ENCODE results near the gene PREPL. TPM values are rescaled to one million over a fixed set of nuclear protein-coding genes. Genes with fewer than 3 reads are reported as not detected.

PREPL gene
- total RNA-seq, 4 donors from 2014 or later, result 29.2 to 55.9 (median 32.4) TPM

GRCh38 chr2:44296653-44297052, 64.6 kb downstream of the PREPL start:
- Histone ChIP-seq H3K9me3 (no peaks in the 10 kb centered on the region), H3K36me3 (no peaks in the 10 kb centered on the region), H3K4me3 (no peak overlapping the region), H3K27ac (no peak overlapping the region), H3K4me1 (peaks cover 0 to 6% (median 3%) of the 10 kb centered on the region in 4 donors), H3K27me3 (no peaks in the 10 kb centered on the region)
- in situ Hi-C loops (cut with MboI; ENCODE audit: low pct_ligation_motif_present in 1 of 4, low pct_unique_long_range_greater_than_20kb in 1 of 4, low sequenced_read_pairs in 3 of 4) (loop anchor here (10.0 to 25.0 kb wide), 2 partner anchors 209 to 212 kb away; no protein-coding TSS in a partner anchor), intact Hi-C loops (cut with DNase I; ENCODE audit: low total_unique reads) (no loop called here)
- DNase-seq, result no peak
- no peak for TF ChIP-seq CTCF (IDR thresholded peaks at IDR 0.05)
- 85% methylated on average over 5 of the region's 5 CpGs; no CpG with 5 or more reads in 1 of the 2 donors for WGBS, 2 donors (ENCODE audit: low coverage in 1 of 2)

GRCh38 chr2:44295633-44296359, 65.5 kb downstream of the PREPL start:
- TF ChIP-seq EP300 (IDR thresholded peaks at IDR 0.05; ENCODE audit: low read depth) (no peak), CTCF (IDR thresholded peaks at IDR 0.05) (no peak), POLR2A (IDR thresholded peaks at IDR 0.05) (no peak), POLR2AphosphoS5 (IDR thresholded peaks at IDR 0.05) (no peak)
- H3K36me3 ChIP-seq, result no peaks in the 10 kb centered on the region
- in situ Hi-C loops (cut with MboI; ENCODE audit: low pct_ligation_motif_present in 1 of 4, low pct_unique_long_range_greater_than_20kb in 1 of 4, low sequenced_read_pairs in 3 of 4), result loop anchor here (10.0 to 25.0 kb wide), 2 partner anchors 208 to 211 kb away; no protein-coding TSS in a partner anchor
- H3K4me3 ChIP-seq, result no peak overlapping the region
- no peaks in the 10 kb centered on the region for H3K9me3 ChIP-seq
- peaks cover 0 to 15% (median 10%) of the 10 kb centered on the region in 4 donors for H3K4me1 ChIP-seq
- H3K27ac ChIP-seq, result no peak overlapping the region
- no peak for DNase-seq
- intact Hi-C loops (cut with DNase I; ENCODE audit: low total_unique reads), result no loop called here
- 80 to 86% methylated on average over 5 to 8 of the region's 8 CpGs for WGBS, 2 donors (ENCODE audit: low coverage in 1 of 2)
- no peaks in the 10 kb centered on the region for H3K27me3 ChIP-seq

GRCh38 chr2:44295113-44295512, 66.2 kb downstream of the PREPL start:
- 86 to 92% methylated on average over 2 to 5 of the region's 5 CpGs for WGBS, 2 donors (ENCODE audit: low coverage in 1 of 2)
- Histone ChIP-seq H3K27me3 (no peaks in the 10 kb centered on the region), H3K4me3 (no peak overlapping the region), H3K9me3 (no peaks in the 10 kb centered on the region), H3K27ac (no peak overlapping the region), H3K36me3 (no peaks in the 10 kb centered on the region), H3K4me1 (peaks cover 0 to 21% (median 11%) of the 10 kb centered on the region in 4 donors)
- TF ChIP-seq CTCF (IDR thresholded peaks at IDR 0.05) (no peak), POLR2AphosphoS5 (IDR thresholded peaks at IDR 0.05) (no peak), EP300 (IDR thresholded peaks at IDR 0.05; ENCODE audit: low read depth) (no peak), POLR2A (IDR thresholded peaks at IDR 0.05) (no peak)
- no peak for DNase-seq
- intact Hi-C loops (cut with DNase I; ENCODE audit: low total_unique reads) (no loop called here), in situ Hi-C loops (cut with MboI; ENCODE audit: low pct_ligation_motif_present in 1 of 4, low pct_unique_long_range_greater_than_20kb in 1 of 4, low sequenced_read_pairs in 3 of 4) (loop anchor here (10.0 to 25.0 kb wide), 2 partner anchors 208 to 210 kb away; no protein-coding TSS in a partner anchor)

DNA sequence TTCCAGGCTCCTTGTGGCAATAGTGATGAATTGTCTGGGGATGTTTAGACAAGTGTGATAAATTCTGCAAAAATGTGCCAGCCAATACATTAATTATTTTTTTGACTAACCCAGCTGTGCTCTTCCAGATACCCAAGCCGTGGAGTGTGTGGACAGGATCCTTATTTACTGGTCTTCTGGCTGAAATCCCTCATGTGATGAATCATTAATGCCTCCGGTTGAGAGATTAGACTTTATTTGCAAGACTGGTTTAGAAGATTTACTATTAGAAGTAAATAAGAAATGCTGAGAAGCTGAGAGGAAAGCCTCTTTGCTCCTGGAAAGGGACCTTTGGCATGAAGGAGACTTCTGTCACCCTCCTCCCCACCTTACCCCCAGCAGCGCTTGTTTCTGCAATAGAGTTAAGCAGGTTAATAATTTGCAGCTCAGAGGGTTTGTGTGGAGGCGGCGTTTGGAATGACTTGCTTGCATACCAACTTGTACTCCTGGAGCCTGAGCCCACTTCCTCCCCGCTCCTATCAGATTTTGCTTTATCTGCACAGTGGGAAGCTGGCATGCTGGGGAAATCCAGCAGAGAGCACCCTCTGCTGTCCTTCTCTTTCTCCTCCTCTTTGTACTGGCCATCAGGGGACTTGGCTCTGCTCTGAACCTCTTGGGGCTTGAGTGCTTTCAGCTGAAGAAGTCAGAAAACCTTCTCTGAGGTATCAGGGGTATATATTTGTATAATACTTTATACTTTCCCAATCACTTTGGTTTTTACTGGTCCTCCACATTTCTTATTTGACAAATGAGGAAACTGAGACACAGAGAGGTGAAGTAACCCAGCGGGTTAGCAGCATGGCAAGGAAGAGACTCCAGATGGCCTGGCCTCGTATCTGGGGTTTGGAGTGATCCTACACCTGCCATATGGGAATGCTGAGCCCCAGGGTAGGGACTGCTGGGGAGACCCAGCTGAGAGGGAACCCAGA, 69.7 kb downstream of the PREPL start:
- Histone ChIP-seq H3K36me3 (no peaks in the 10 kb centered on the region), H3K4me3 (no peak overlapping the region), H3K4me1 (peaks cover 0 to 26% (median 11%) of the 10 kb centered on the region in 4 donors), H3K27ac (peak overlapping the region; percentile 7 to 71 (median 47)), H3K9me3 (no peaks in the 10 kb centered on the region), H3K27me3 (no peaks in the 10 kb centered on the region)
- in situ Hi-C loops (cut with MboI; ENCODE audit: low pct_ligation_motif_present in 1 of 4, low pct_unique_long_range_greater_than_20kb in 1 of 4, low sequenced_read_pairs in 3 of 4), result loop anchor here (10.0 to 25.0 kb wide), 2 partner anchors 204 to 207 kb away; no protein-coding TSS in a partner anchor
- intact Hi-C loops (cut with DNase I; ENCODE audit: low total_unique reads), result no loop called here
- TF ChIP-seq EP300 (IDR thresholded peaks at IDR 0.05; ENCODE audit: low read depth), result no peak
- peak; percentile 43 to 79 (median 59) for TF ChIP-seq CTCF (IDR thresholded peaks at IDR 0.05)
- peak; percentile 75 for DNase-seq
- 34 to 40% methylated on average over 5 to 8 of the region's 8 CpGs for WGBS, 2 donors (ENCODE audit: low coverage in 1 of 2)
